Inflammatory macrophage treated with lipopolysaccharide for 4 hours (primary cell): Measurements from ENCODE around the gene CNPY3.

Source experiments
- DNase-seq: peaks from one replicate; pipeline ENCODE4 v3.0.0-alpha.2; 2020

Gene CNPY3

GRCh38 chr6:42962096-42962495 lies 32.8 kb downstream of the CNPY3 start:
- no peak for DNase-seq

- no peak for DNase-seq
Observed at GRCh38 chr6:42962502-42963178, 33.4 kb downstream of the CNPY3 start.

GRCh38 chr6:42963179-42963854 lies 34.0 kb downstream of the CNPY3 start:
- DNase-seq: no peak

- peak; percentile 49 for DNase-seq
Observed at GRCh38 chr6:42963855-42964605, 34.8 kb downstream of the CNPY3 start.

GRCh38 chr6:42966571-42966970 lies 37.3 kb downstream of the CNPY3 start:
- DNase-seq: peak; percentile 59

GRCh38 chr6:42967228-42967627 lies 37.9 kb downstream of the CNPY3 start:
- DNase-seq: no peak

- DNase-seq: no peak
Observed at GRCh38 chr6:42968126-42968701, 38.9 kb downstream of the CNPY3 start.

GRCh38 chr6:42968783-42969182 lies 39.5 kb downstream of the CNPY3 start:
- no peak for DNase-seq

- DNase-seq: no peak
Observed at GRCh38 chr6:42969431-42969830, 40.2 kb downstream of the CNPY3 start.

GRCh38 chr6:42969934-42970333 lies 40.7 kb downstream of the CNPY3 start:
- DNase-seq: no peak

GRCh38 chr6:42970871-42971612 lies 41.8 kb downstream of the CNPY3 start:
- DNase-seq: peak; percentile 13

GRCh38 chr6:42971746-42972327 lies 42.6 kb downstream of the CNPY3 start:
- no peak for DNase-seq

- DNase-seq: peak; percentile 81
Observed at GRCh38 chr6:42973926-42974325, 44.6 kb downstream of the CNPY3 start.

- no peak for DNase-seq
Observed at GRCh38 chr6:42974919-42975505, 45.7 kb downstream of the CNPY3 start.

GRCh38 chr6:42978487-42978838 lies 49.2 kb downstream of the CNPY3 start:
- DNase-seq: peak; percentile 34

GRCh38 chr6:42978839-42979522 lies 49.7 kb downstream of the CNPY3 start, which contains the start of gene PEX6:
PEX6 (minus strand) TSS chr6:42979181; CDS start chr6:42979150, 31 bp downstream.
- peak; percentile 82 for DNase-seq

GRCh38 chr6:42979523-42980177 lies 50.4 kb downstream of the CNPY3 start:
- DNase-seq: no peak

- DNase-seq: no peak
Observed at GRCh38 chr6:42981836-42982235, 52.6 kb downstream of the CNPY3 start.

GRCh38 chr6:42984001-42984923 lies 55.0 kb downstream of the CNPY3 start, which contains the start of gene PPP2R5D:
PPP2R5D (plus strand) TSS chr6:42984570; CDS start chr6:42984678, 108 bp downstream.
- DNase-seq: peak; percentile 99
